ENCODE measurements around the gene PIK3AP1. TPM values are rescaled to one million over a fixed set of nuclear protein-coding genes. Genes with fewer than 3 reads are reported as not detected.

PIK3AP1 gene
- total RNA-seq, 1 experiment from 2014 or later = 1.7 TPM

GRCh38 chr10:96647466-96647865 lies 72.8 kb downstream of the PIK3AP1 start:
- Histone ChIP-seq H3K23ac (ENCODE audit: insufficient read length, low read depth, low read length) (no peak overlapping the region), H2AFZ (ENCODE audit: low read length) (no peak overlapping the region), H4K8ac (replicated peaks; ENCODE audit: insufficient read length, low read depth, low read length) (no peak overlapping the region), H2AK5ac (ENCODE audit: insufficient read length, low read length) (no peak overlapping the region), H2BK15ac (ENCODE audit: low read depth, low read length) (no peak overlapping the region), H3K56ac (ENCODE audit: insufficient read length, low read depth, low read length) (no peak overlapping the region), H3K18ac (ENCODE audit: insufficient read length, low read depth, low read length) (no peak overlapping the region), H4K20me1 (ENCODE audit: control insufficient read depth, insufficient read depth, insufficient read length) (no peaks in the 10 kb centered on the region), H4K91ac (ENCODE audit: insufficient read length, low read depth, low read length) (no peak overlapping the region), H3K27me3 (ENCODE audit: insufficient read depth, low read length) (no peaks in the 10 kb centered on the region), H3K4me1 (ENCODE audit: insufficient read depth, low read length) (no peaks in the 10 kb centered on the region), H3K79me2 (ENCODE audit: insufficient read depth, low read length) (no peaks in the 10 kb centered on the region), H3K14ac (ENCODE audit: insufficient read depth, low read length) (no peak overlapping the region; the same call in 1 of the 2 replicates), H3K27ac (ENCODE audit: insufficient read length, low read depth, low read length) (no peak overlapping the region), H2BK20ac (ENCODE audit: low read depth, low read length, poor library complexity, severe bottlenecking) (no peak overlapping the region), H2BK5ac (ENCODE audit: insufficient read length, low read length) (no peak overlapping the region), H3K23me2 (ENCODE audit: insufficient read length, low read depth, low read length, poor library complexity, severe bottlenecking) (no peaks in the 10 kb centered on the region), H2BK120ac (ENCODE audit: low read depth, low read length, poor library complexity, severe bottlenecking) (no peak overlapping the region), H3K4me2 (ENCODE audit: insufficient read depth, insufficient read length, low read length) (no peak overlapping the region), H3T11ph (ENCODE audit: low read length) (no peak overlapping the region), H3K9me3 (ENCODE audit: control insufficient read depth, low read depth, low read length) (no peaks in the 10 kb centered on the region), H2BK12ac (ENCODE audit: insufficient read length, low read depth, low read length) (no peak overlapping the region), H4K5ac (ENCODE audit: insufficient read length, low read depth, low read length) (no peak overlapping the region), H3K4ac (ENCODE audit: low read depth, low read length) (no peak overlapping the region), H3K79me1 (ENCODE audit: insufficient read depth, low read depth, low read length, poor library complexity, severe bottlenecking) (no peaks in the 10 kb centered on the region), H3K9ac (ENCODE audit: extremely low read depth, insufficient read length, low read length) (no peak overlapping the region)
- H3K27me3 Mint-ChIP-seq (ENCODE audit: low read depth) = no peaks in the 10 kb centered on the region
- no peak for TF ChIP-seq CTCF (conservative IDR thresholded peaks at IDR 0.05)
- DNase-seq = no peak
- no peak overlapping the region for H3K4me3 Mint-ChIP-seq
- no peaks in the 10 kb centered on the region for H3K9me3 Mint-ChIP-seq
- no CpG with 5 or more reads among the region's 6 CpGs for WGBS (ENCODE audit: extremely low coverage, insufficient read length, low lambda C conversion rate)
- H3K27ac Mint-ChIP-seq = no peak overlapping the region
- H3K36me3 Mint-ChIP-seq (ENCODE audit: insufficient read depth in 1 of 3, low read depth in 3 of 3) = no peaks in the 10 kb centered on the region
- H3K4me1 Mint-ChIP-seq = peaks cover 0 to 6% of the 10 kb centered on the region in 2 experiments; a peak in 1 of 4 replicates

All from H9 (cell line).